Measurements from ENCODE around the gene AP1AR. TPM values are rescaled to one million over a fixed set of nuclear protein-coding genes. Genes with fewer than 3 reads are reported as not detected.

AP1AR gene
- polyA plus RNA-seq, 2 of the 4 experiments (the other 2 are of a cell fraction), result 16.0 to 34.6 TPM

- FAIRE-seq (no peak), ATAC-seq (no peak)
- H3K4me2 ChIP-seq, result no peak overlapping the region
Observed at GRCh38 chr4:112288455-112288854, 56.9 kb downstream of the AP1AR start.

GRCh38 chr4:112289407-112290253 is 58.0 kb downstream of the AP1AR start:
- WGBS (ENCODE audit: missing lambda C conversion rate), result 80% methylated on average over 10 of the region's 10 CpGs
- no peaks in the 10 kb centered on the region for H3K9me3 ChIP-seq
- no peaks in the 10 kb centered on the region for H3K4me1 ChIP-seq
- POLR2A ChIA-PET, result no interaction called here
- ATAC-seq (no peak), DNase-seq (ENCODE audit: low read depth in 1 of 2, low spot score in 1 of 2) (no peak), FAIRE-seq (no peak)
- no peak overlapping the region for H3K27ac ChIP-seq
- no peak for TF ChIP-seq FOXS1 (CRISPR knock-in tag; IDR thresholded peaks at IDR 0.05)
- no peak for TF ChIP-seq RFX5 (IDR thresholded peaks at IDR 0.05)
- TF ChIP-seq SMC3 (IDR thresholded peaks at IDR 0.05), result no peak
- no peak for TF ChIP-seq ELK1 (IDR thresholded peaks at IDR 0.05; ENCODE audit: low read depth, low read length)
- no peak for TF ChIP-seq KDM5A (IDR thresholded peaks at IDR 0.05)
- no peak overlapping the region for H3K4me3 ChIP-seq
- no peak overlapping the region for H3K4me2 ChIP-seq
- CTCF ChIA-PET, result no interaction called here

More at GRCh38 chr4:112288455-112288854, 56.9 kb downstream of the AP1AR start:
- 86% methylated on average over 3 of the region's 3 CpGs for WGBS (ENCODE audit: missing lambda C conversion rate)
- H3K27ac ChIP-seq, result no peak overlapping the region
- H3K4me1 ChIP-seq, result peaks cover 5% of the 10 kb centered on the region; the same call in 1 of the 3 replicates
- H3K4me3 ChIP-seq, result no peak overlapping the region
- DNase-seq (ENCODE audit: low read depth in 1 of 2, low spot score in 1 of 2), result no peak
- ChIA-PET POLR2A (no interaction called here), CTCF (no interaction called here)
- no peaks in the 10 kb centered on the region for H3K9me3 ChIP-seq
- TF ChIP-seq HES2 (IDR thresholded peaks at IDR 0.05) (no peak), CBX8 (IDR thresholded peaks at IDR 0.05) (no peak), ZC3H11A (IDR thresholded peaks at IDR 0.05) (no peak), MAZ (IDR thresholded peaks at IDR 0.05; ENCODE audit: borderline replicate concordance, low read depth, low read length) (no peak), ESRRA (IDR thresholded peaks at IDR 0.05; ENCODE audit: borderline replicate concordance, low read length) (no peak), CHD2 (IDR thresholded peaks at IDR 0.05; ENCODE audit: low read length, partially characterized antibody) (no peak)

GRCh38 chr4:112290341-112290740 is 58.8 kb downstream of the AP1AR start:
- FAIRE-seq (no peak), DNase-seq (ENCODE audit: low read depth in 1 of 2, low spot score in 1 of 2) (no peak), ATAC-seq (no peak)
- Histone ChIP-seq H3K9me3 (no peaks in the 10 kb centered on the region), H3K4me3 (no peak overlapping the region), H3K4me2 (no peak overlapping the region), H3K4me1 (no peaks in the 10 kb centered on the region), H3K27ac (no peak overlapping the region)
- POLR2A ChIA-PET, result no interaction called here
- CTCF ChIA-PET, result interaction anchor here (1.6 kb wide), 1 partner anchor 190 kb away, joined by 4 read pairs; no protein-coding TSS in a partner anchor
- WGBS (ENCODE audit: missing lambda C conversion rate), result 89% methylated on average over 3 of the region's 3 CpGs
- no peak for TF ChIP-seq CTCF (IDR thresholded peaks at IDR 0.05)

- POLR2A ChIA-PET, result interaction anchor here (0.5 to 1.1 kb wide), 5 partner anchors 9 to 261 kb away, joined by 3 to 8 read pairs (median 3); partner anchors contain the start of gene TIFA
- FAIRE-seq, result peak; percentile 46
Observed at GRCh38 chr4:112296949-112297880, 65.6 kb downstream of the AP1AR start, which contains the start of gene ALPK1. ALPK1 (plus strand) TSS chr4:112297369.

More at GRCh38 chr4:112296949-112297880, 65.6 kb downstream of the AP1AR start, which contains the start of gene ALPK1:
- ATAC-seq, result peak; percentile 98
- H3K9me3 ChIP-seq, result no peaks in the 10 kb centered on the region
- H3K4me3 ChIP-seq, result peak within 1 kb of the TSS; percentile 63
- H3K4me1 ChIP-seq, result peaks cover 14% of the 10 kb centered on the region; the same call in 2 of the 3 replicates
- WGBS (ENCODE audit: missing lambda C conversion rate), result 2% methylated on average over 4 of the region's 4 CpGs
- peak within 1 kb of the TSS; percentile 82 to 84 for H3K27ac ChIP-seq
- TF ChIP-seq ATOH8 (CRISPR knock-in tag; IDR thresholded peaks at IDR 0.05; ENCODE audit: low read depth), result no peak
- peak; percentile 93 to 95 for TF ChIP-seq CEBPB (IDR thresholded peaks at IDR 0.05)
- TF ChIP-seq HES2 (IDR thresholded peaks at IDR 0.05), result 0 out of 2 replicates have a peak, but pooled peaks have one; percentile 27
- no peak for TF ChIP-seq KDM5A (IDR thresholded peaks at IDR 0.05)
- 0 out of 3 replicates have a peak, but pooled peaks have one; percentile 33 for TF ChIP-seq BCL3 (IDR thresholded peaks at IDR 0.05)
- peak; percentile 24 to 59; a peak in 1 of 5 replicates for TF ChIP-seq JUN (IDR thresholded peaks at IDR 0.05)
- peak; percentile 71 to 83 for DNase-seq (ENCODE audit: low read depth in 1 of 2, low spot score in 1 of 2)
- H3K4me2 ChIP-seq, result peak within 1 kb of the TSS; percentile 88
- CTCF ChIA-PET, result no interaction called here
